DMS53 treated with DMSO at 0.1 percent for 48 hours (cell line): ENCODE results near the gene ATXN7L1.
A peak's percentile ranks its signal among the peaks of the same experiment; 100 is the strongest.

ENCODE experiments used
- DNase-seq: peaks from one replicate; lab custom pipeline; 2025; ENCODE audit not compliant: unreplicated experiment; lab: John Stamatoyannopoulos, UW

Gene ATXN7L1

GRCh38 chr7:105751054-105751453, 125.3 kb downstream of the ATXN7L1 start:
- DNase-seq = no peak

GRCh38 chr7:105748701-105749100, 127.7 kb downstream of the ATXN7L1 start:
- no peak for DNase-seq

DNA sequence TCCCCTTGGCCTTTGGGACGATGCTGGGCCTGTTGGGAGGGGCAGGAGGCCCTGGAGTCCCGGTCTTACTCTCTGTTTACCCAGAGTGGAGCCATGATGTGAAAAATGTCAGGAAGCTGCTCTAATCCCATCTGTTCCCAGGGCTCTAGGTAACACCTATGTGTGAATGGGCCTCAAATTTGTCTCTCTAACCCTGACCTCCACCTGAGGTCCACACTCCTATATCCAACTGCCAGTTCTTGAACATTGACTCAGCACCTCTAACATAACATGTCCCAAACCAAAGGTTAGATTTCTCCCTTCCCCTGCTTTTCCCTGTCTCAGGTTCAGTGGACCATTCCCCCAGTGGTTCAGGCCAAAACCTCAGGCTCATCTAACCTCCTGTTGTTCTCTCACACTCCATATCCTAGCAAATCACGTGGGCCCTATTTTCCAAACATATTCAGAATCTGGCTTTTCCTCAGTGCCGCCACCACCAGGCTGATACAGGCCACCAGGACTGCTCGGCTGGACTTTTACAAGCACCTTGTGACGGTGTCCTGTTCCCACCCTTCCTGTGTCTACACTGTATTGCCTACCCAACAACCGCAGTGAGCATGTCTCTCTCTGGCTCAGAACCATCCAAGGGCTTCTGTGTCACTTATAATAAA, 130.6 kb downstream of the ATXN7L1 start:
- DNase-seq = no peak

GRCh38 chr7:105744258-105744657, 132.1 kb downstream of the ATXN7L1 start:
- no peak for DNase-seq

DNA sequence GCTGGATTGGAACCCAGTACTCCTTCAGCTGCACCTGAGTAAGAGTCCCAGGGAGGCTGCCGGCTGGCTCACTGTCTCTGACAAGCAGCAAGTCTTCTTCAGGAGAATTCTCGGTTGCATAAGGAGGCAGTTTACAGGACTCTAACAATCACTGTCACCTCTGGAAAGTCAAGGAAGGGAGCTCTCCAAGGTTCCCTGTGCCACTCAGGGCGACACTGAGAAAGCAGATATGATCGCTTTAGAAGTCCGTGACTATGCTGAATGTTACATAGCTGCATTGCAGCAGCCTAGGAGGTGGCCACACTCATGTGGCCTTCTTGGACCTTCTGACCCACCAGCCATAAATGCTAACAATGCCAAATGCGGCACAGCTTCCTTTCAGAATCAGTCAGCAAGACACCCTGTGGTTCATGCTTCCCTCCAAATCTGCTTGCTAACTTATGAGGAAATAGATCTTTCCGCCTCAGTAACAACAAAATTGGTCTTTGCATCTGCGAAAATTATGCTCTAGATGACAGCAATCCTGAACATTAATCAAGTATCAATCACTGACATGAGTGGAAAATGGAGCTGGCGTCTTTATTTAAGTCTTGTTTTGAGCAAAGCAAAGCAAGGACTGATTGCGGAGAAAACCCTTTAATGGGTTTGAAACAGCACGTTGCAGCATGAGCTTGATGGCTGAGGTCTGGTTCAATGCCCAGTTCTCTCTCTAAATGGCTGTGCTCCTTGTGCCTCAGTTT, 132.9 kb downstream of the ATXN7L1 start:
- no peak for DNase-seq

DNA sequence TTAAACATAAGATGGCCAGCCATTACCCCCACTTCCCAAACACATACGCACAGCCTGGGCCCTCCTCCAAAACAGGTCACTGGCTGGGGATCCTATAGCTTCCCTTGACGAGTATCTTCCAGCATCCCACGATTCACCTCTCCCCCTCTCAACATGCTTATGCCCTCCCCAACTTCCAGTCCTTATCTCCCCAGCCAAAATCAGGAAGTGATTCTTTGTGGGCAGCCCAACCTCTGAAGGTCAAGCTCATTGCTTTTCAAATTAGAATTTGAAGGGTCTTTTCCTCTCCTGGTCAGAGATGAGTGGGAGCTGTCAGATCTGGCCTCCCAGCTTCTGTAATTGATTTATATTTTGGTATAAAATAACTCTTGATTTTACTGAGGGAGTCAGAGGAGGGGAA, 133.6 kb downstream of the ATXN7L1 start:
- DNase-seq = no peak

- no peak for DNase-seq
Measured at GRCh38 chr7:105741982-105742381, 134.4 kb downstream of the ATXN7L1 start.

DNA sequence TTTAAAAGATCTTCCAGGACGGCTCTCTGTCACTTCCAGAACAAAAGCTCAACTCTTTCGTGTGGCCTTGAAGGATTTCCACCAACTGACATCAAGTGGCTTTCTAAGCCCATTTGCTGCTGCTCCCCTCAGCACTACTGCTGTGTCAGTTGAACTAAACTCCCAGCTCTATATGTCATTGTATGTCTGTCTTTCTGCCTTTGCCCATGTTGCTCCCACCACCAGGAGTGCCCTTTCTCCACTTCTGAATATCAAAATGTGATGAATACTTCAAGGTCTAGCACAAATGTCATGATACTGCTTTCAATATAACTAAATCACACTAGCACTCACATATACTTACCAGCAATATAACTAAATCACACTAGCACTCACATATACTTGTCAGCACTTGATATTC, 138.3 kb downstream of the ATXN7L1 start:
- no peak for DNase-seq

DNA sequence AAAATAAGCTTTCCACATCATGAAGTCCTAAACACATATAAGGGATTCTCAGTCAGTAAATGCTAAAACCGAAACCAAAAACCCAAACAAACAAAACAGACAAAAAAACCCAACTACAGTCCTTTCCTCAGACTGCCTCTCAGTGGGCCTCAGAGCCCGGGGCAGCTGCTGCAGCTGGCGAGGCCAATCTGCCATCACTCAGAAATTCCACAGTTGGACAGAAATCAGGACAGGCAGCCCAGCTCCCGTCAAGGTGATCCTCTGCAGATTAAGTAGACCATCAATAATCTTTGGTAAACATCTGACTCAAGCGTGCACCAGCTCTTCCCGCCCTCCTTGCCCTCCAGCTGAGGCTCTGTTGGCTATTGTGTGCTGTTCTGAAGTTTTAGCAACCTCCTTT, 142.2 kb downstream of the ATXN7L1 start:
- peak; percentile 77 for DNase-seq

GRCh38 chr7:105731042-105731441, 145.4 kb downstream of the ATXN7L1 start:
- no peak for DNase-seq

- DNase-seq = no peak
Measured at GRCh38 chr7:105728028-105728427, 148.4 kb downstream of the ATXN7L1 start.

GRCh38 chr7:105724688-105725087, 151.7 kb downstream of the ATXN7L1 start:
- no peak for DNase-seq

GRCh38 chr7:105723572-105723971, 152.8 kb downstream of the ATXN7L1 start:
- DNase-seq = no peak

- DNase-seq = no peak
Measured at GRCh38 chr7:105721571-105722104, 154.8 kb downstream of the ATXN7L1 start.

DNA sequence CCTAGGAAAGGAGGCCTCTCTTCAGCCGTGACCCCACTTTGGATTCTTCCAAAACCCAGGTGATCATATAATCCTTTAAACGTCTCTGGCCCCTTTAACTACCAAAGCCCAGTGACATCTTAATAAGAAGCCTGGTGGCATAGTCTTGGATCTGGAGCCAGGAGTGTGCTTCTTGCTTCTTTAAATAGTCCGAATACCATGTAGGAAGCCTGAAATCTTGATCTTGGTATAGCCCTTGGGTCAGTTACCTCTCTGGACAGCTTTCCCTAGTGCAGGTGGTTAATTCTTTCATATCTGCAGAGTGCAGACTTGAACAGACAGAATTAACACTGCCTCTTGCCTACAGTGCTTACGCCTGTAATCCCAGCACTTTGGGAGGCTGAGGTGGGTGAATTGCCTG, 156.5 kb downstream of the ATXN7L1 start:
- DNase-seq = no peak

DNA sequence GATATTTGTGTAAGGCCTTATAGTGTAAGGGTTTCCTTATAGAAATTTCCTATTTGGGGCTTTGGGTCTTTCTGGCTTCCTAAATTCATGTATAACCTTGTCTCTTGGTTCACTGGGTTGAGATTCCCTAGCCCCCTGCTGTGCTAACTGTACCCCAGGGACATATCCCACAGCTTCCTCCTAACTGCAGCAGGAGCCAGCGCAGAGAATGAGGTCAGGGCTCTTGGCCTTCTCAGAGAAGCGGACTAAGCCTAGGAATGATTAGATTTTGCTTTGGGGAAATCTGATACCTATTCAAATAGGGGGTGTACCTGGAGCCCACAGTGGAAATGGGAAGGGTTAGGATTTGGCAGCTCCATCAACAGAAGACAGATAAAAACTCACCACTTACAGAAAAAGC, 157.0 kb downstream of the ATXN7L1 start:
- no peak for DNase-seq

GRCh38 chr7:105718511-105718925, 157.9 kb downstream of the ATXN7L1 start:
- DNase-seq = no peak

GRCh38 chr7:105715528-105715927, 160.9 kb downstream of the ATXN7L1 start:
- DNase-seq = no peak

DNA sequence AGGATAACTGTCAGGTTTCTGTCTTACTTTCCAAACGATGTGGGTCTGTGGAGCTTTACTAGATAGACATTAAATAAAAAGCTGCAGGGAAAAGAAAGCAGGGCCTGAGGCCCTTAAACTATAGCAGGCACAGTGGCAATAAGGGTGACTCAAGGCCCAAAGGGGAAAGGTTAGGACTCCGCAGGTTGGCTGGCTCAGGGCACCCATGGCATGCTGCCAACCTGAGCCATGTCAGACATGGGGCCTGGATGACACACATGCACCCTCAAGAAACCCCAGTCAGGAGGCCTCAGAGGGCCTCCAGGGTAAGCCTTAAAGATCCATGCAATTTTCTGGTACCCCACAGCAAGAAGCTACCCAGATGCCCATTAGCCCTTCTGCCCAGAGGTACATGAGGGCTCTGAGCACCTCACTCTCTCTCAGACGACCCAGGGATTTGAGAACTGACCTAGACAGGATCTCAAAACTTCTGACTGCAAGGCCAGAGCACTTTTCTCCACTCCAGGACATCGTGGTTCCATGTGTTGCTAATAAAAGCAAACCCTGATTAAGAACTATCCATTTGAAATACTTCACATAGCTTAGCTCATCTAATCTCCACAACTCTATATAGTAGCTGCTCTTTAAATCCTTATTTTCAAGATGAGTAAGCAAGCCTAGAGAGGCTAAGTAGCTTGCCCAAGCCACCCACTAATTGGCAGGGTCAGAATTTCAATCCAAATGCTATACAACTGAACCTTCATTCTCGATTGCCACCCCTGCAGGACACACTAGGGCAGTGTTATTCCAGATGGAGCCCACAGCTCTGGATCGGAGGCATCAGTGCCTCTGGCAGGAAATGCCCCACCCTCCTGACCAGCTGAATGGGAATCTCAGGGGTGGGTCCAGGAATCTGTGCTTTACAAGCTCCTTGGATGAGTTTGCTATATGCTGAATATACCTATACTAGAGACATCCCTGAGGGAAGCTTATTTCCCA, 162.6 kb downstream of the ATXN7L1 start:
- no peak for DNase-seq

DNA sequence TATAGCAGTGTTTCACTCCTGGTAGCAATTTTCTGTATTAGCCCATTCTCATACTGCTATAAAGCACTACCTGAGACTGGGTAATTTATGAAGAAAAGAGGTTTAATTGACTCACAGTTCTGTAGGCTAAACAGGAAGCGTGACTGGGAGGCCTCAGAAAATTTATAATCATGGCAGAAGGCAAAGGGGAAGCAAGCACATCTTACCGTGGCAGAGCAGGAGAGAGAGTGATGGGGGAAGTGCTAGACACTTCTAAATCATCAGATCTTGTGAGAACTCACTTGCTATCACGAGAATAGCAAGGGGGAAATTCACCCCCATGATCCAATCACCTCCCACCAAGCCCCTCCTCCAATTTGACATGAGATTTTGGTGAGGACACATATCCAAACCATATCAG, 163.5 kb downstream of the ATXN7L1 start:
- no peak for DNase-seq

GRCh38 chr7:105711726-105712402, 164.5 kb downstream of the ATXN7L1 start:
- DNase-seq = no peak
